Fibroblast of mammary gland (primary cell): ENCODE data around the gene ARV1.
"Not testable (repeated sequence)": the region's sequence is repeated elsewhere in the genome, so short reads cannot be mapped to it uniquely, and the experiment has no call there.

Experiments
- DNase-seq: peaks from one replicate; pipeline ENCODE4 v3.0.0-alpha.2; 2010; ENCODE audit warnings: low read depth
- H3K4me3 ChIP-seq: 2 replicates; pipeline ENCODE4 v1.5.1; 2011; ENCODE audit warnings: low read depth, mild to moderate bottlenecking, low read length, moderate library complexity; ENCODE audit not compliant: control insufficient read depth
- TF ChIP-seq, protein P1 (sequence below): conservative IDR thresholded peaks from 2 replicates; pipeline ENCODE4 v1.5.1; 2011; ENCODE audit warnings: low read depth, low read length, inconsistent platforms; ENCODE audit not compliant: control insufficient read depth, insufficient read depth

ARV1 gene

DNA sequence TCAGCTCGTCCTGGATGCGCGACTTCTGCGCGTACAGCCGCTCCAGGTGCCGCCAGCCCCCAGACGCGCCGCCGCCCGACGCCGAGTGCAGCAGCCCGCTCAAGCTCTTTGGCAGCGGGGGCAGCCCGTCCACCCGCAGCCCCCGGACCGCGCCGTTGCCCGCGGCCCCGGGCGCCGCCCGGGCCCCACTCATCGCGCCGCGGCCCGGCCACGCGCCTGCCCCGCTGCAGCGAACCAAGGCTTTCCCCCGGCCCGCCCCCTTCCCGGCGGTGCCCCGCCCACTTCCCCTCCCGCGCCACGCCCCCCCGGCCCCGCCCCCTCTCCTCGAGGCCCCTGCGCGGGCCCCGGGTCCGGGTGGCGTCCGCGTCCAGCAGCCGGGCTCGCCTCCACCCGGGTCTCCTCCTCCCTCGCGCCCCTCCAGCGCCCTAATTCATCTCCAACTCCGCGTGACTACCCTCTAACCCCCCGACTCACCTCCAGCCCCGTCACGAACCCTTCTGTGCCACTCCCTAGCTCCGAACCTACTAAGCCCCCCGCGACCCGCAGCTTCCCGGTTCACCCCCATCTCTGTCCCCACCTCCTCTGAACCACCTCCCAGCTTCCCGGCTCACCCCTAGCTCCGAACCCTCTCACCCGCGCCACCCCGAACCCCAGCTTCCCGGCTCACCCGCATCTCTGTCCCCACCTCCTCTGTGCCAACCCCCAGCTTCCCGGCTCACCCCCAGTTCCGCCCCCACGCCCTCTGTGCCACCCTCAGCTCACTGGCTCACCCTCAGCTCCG, 61.3 kb downstream of the ARV1 start, which contains the start of gene FAM89A:
Gene FAM89A (minus strand): TSS at position 236 of the 781 bp plus-strand sequence. CDS start 43 bp downstream, at position 193.
- H3K4me3 ChIP-seq, result peak within 1 kb of the TSS; percentile 65
- TF ChIP-seq, protein P1, sequence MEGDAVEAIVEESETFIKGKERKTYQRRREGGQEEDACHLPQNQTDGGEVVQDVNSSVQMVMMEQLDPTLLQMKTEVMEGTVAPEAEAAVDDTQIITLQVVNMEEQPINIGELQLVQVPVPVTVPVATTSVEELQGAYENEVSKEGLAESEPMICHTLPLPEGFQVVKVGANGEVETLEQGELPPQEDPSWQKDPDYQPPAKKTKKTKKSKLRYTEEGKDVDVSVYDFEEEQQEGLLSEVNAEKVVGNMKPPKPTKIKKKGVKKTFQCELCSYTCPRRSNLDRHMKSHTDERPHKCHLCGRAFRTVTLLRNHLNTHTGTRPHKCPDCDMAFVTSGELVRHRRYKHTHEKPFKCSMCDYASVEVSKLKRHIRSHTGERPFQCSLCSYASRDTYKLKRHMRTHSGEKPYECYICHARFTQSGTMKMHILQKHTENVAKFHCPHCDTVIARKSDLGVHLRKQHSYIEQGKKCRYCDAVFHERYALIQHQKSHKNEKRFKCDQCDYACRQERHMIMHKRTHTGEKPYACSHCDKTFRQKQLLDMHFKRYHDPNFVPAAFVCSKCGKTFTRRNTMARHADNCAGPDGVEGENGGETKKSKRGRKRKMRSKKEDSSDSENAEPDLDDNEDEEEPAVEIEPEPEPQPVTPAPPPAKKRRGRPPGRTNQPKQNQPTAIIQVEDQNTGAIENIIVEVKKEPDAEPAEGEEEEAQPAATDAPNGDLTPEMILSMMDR, result no peak
- DNase-seq, result no peak

DNA sequence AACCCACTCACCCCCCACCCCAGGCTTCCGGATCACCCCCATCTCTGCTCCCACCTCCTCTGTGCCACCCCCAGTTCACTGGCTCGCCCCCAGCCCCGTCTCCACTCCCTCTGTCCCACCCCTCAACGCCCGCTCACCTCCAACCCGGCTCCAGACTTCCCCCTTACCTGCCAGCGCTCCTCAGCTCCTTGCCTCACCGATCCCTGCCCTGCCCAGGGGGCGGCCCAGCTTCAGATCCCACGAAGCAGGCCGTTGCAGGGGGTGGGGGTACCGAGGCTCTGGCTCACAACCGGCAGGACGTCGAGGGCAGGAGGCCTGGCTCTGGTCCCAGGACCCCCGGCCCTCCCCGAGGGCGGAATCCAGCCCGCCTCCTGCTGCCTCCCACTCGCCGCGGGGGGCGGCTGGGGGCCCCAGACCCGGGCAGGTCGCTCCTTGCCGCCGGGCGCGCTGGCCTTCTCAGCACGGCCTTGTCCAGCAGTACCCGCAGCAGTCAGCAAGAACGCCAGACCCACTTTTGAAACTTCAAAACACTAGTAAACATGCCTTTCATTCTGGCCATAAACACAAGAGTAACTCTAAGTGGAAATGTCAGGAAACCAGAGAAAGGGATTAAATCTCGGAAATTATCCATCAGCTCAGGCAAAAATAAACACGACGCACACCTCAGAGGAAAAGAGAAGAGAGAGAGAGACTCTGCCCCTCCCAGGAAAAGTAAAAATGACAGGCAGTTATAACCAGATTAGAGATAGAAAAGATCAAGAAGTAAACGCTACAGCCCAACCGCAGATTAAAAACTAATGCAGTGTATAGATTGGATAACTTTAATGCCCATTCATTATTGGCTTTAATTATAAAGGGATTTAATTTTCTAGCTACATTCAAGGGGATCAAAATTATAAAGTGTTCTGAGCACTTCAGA, 62.2 kb downstream of the ARV1 start:
- no peak for DNase-seq
- H3K4me3 ChIP-seq, result peak overlapping the region; percentile 54
- TF ChIP-seq, protein P1, result no peak

DNA sequence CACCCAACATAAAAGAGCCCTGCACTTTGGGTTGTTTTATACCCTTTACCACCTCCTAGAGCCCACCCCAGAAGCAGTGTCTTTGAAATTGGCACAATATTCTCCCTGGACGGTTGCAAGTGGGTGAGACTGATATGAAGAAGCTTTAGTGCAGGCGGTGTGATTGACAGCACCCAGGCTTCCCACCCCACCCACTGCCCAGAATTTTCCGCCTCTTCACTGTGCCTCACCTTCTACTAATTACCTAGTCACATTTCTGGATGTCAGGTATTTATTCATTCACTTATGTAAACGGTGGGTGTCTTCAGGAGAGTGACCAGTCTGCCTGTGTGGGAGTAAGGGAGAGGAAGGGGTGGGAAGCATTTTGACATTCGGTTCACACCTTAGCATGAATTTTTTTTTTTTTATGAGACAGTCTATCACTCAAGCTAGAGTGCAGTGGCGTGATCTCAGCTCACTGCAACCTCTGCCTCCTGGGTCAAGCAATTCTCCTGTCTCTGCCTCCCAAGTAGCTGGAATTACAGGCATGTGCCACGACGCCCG, 62.9 kb downstream of the ARV1 start:
- no peak for DNase-seq
- H3K4me3 ChIP-seq, result no peak overlapping the region
- TF ChIP-seq, protein P1, result no peak

DNA sequence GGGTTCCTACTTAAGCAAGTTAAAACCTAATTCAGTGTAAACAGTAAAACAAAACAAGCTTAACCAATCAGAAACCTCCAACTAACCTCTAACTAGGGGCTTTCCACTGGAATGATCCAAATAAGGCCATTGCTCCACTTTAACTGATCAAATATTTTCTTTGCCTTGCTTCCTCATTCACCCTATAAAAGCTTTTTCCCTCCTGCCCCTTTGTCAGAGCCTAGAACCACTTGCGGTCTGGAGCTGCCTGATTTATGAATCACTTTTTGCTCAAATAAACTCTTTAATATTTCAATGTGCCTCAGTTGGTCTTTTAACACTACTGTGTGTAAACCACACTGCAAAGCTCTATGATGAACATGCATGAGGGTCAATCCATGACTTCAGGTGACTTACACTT, 65.7 kb downstream of the ARV1 start:
- no peak overlapping the region for H3K4me3 ChIP-seq
- no peak for DNase-seq
- TF ChIP-seq, protein P1, result no peak

DNA sequence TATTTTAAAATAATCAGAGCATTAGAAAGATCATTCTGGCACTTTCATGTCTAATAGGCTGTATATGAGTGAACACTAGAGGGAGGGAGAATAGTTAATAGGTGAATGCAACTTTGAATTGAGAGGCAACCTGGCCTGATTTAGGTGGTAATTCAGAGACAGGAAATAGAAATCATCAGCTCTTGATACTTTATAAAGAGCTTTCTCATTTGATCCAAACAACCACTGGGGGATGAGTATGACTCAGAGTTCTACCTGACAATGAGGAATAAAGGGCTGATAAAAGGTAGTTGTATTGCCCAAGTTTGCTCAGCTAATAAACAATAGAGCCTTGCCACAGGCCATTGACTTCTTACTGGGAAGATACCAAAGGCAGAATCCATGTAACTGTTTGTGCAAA, 66.4 kb downstream of the ARV1 start:
- no peak for DNase-seq
- TF ChIP-seq, protein P1, result no peak
- H3K4me3 ChIP-seq, result no peak overlapping the region

- not testable (repeated sequence) for DNase-seq, H3K4me3 ChIP-seq
Measured at GRCh38 chr1:231045921-231046729, 67.2 kb downstream of the ARV1 start.
